Measurements from ENCODE around the gene TIMP4. TPM values are rescaled to one million over a fixed set of nuclear protein-coding genes. Genes with fewer than 3 reads are reported as not detected.

The TIMP4 gene
- polyA plus RNA-seq, 3 donors = 0.04 TPM; not detected in 2

- Histone ChIP-seq H3K4me2 (replicated peaks; ENCODE audit: extremely low read depth, low read length, poor library complexity, severe bottlenecking) (no peak overlapping the region), H3K27me3 (ENCODE audit: control insufficient read depth in 2 of 2, insufficient read depth in 2 of 2, low read length in 2 of 2) (peaks cover 7 to 12% of the 10 kb centered on the region in 2 donors), H3K79me2 (ENCODE audit: insufficient read depth, low read length) (no peaks in the 10 kb centered on the region), H3K9ac (ENCODE audit: insufficient read depth, low read length, poor library complexity, severe bottlenecking) (no peak overlapping the region), H3K36me3 (replicated peaks in 1 of 2; ENCODE audit: control insufficient read depth in 1 of 2, insufficient read depth in 2 of 2, low read length in 2 of 2) (no peaks in the 10 kb centered on the region), H3K4me1 (ENCODE audit: control insufficient read depth in 1 of 2, insufficient read depth in 2 of 2, low read length in 2 of 2) (peaks cover under 1 to 3% of the 10 kb centered on the region in 2 donors), H4K20me1 (ENCODE audit: insufficient read depth, low read length) (no peaks in the 10 kb centered on the region), H2AFZ (ENCODE audit: insufficient read depth, low read depth, low read length, poor library complexity, severe bottlenecking) (no peak overlapping the region), H3K9me3 (replicated peaks in 1 of 2; ENCODE audit: control insufficient read depth in 1 of 2, insufficient read depth in 1 of 2, low read length in 2 of 2) (no peaks in the 10 kb centered on the region), H3K4me3 (replicated peaks in 1 of 3; ENCODE audit: low read depth in 2 of 3, low read length in 3 of 3) (no peak overlapping the region), H3K27ac (ENCODE audit: low read depth in 1 of 2, low read length in 2 of 2) (no peak overlapping the region)
- intact Hi-C loops (cut with micrococcal nuclease) = loop anchor here (2.0 to 10.0 kb wide), 4 partner anchors 41 to 588 kb away; no protein-coding TSS in a partner anchor
- H3K9me3 Mint-ChIP-seq = no peaks in the 10 kb centered on the region
- peaks cover 10% of the 10 kb centered on the region for H3K4me1 Mint-ChIP-seq
- no peak for DNase-seq
- no peak overlapping the region for H3K27ac Mint-ChIP-seq
- peaks cover 9 to 12% (median 11%) of the 10 kb centered on the region in 3 donors for H3K27me3 Mint-ChIP-seq (ENCODE audit: low read depth in 3 of 3)
- H3K36me3 Mint-ChIP-seq = no peaks in the 10 kb centered on the region
- WGBS (ENCODE audit: insufficient coverage) = 100% methylated on average over 1 of the region's 3 CpGs
- no peak overlapping the region for H3K4me3 Mint-ChIP-seq
- TF ChIP-seq CTCF (IDR thresholded peaks at IDR 0.05) = no peak
Measured at GRCh38 chr3:12136371-12136770, 22.3 kb downstream of the TIMP4 start.

GRCh38 chr3:12135029-12135657 lies 23.6 kb downstream of the TIMP4 start:
- H3K4me1 ChIP-seq (ENCODE audit: control insufficient read depth in 1 of 2, insufficient read depth in 2 of 2, low read length in 2 of 2) = no peaks in the 10 kb centered on the region
- H3K27me3 Mint-ChIP-seq (ENCODE audit: low read depth in 3 of 3) = peaks cover 9 to 16% (median 14%) of the 10 kb centered on the region in 3 donors
- no peaks in the 10 kb centered on the region for H3K9me3 ChIP-seq (replicated peaks in 1 of 2; ENCODE audit: control insufficient read depth in 1 of 2, insufficient read depth in 1 of 2, low read length in 2 of 2)
- intact Hi-C loops (cut with micrococcal nuclease) = loop anchor here (2.0 to 10.0 kb wide), 4 partner anchors 42 to 590 kb away; no protein-coding TSS in a partner anchor
- H4K20me1 ChIP-seq (ENCODE audit: insufficient read depth, low read length) = no peaks in the 10 kb centered on the region
- peaks cover 4% of the 10 kb centered on the region for H3K4me1 Mint-ChIP-seq
- H3K36me3 ChIP-seq (replicated peaks in 1 of 2; ENCODE audit: control insufficient read depth in 1 of 2, insufficient read depth in 2 of 2, low read length in 2 of 2) = no peaks in the 10 kb centered on the region
- TF ChIP-seq CTCF (IDR thresholded peaks at IDR 0.05) = peak; percentile 93
- H3K79me2 ChIP-seq (ENCODE audit: insufficient read depth, low read length) = no peaks in the 10 kb centered on the region
- WGBS (ENCODE audit: insufficient coverage) = no CpG with 5 or more reads among the region's 3 CpGs
- H3K4me3 Mint-ChIP-seq = no peak overlapping the region
- no peak overlapping the region for H3K27ac ChIP-seq (ENCODE audit: low read depth in 1 of 2, low read length in 2 of 2)
- no peak overlapping the region for H3K9ac ChIP-seq (ENCODE audit: insufficient read depth, low read length, poor library complexity, severe bottlenecking)
- peaks cover 7 to 12% of the 10 kb centered on the region in 2 donors for H3K27me3 ChIP-seq (ENCODE audit: control insufficient read depth in 2 of 2, insufficient read depth in 2 of 2, low read length in 2 of 2)
- H3K9me3 Mint-ChIP-seq = no peaks in the 10 kb centered on the region
- no peak overlapping the region for H3K4me3 ChIP-seq (replicated peaks in 1 of 3; ENCODE audit: low read depth in 2 of 3, low read length in 3 of 3)
- no peak overlapping the region for H3K4me2 ChIP-seq (replicated peaks; ENCODE audit: extremely low read depth, low read length, poor library complexity, severe bottlenecking)
- no peak overlapping the region for H3K27ac Mint-ChIP-seq
- no peaks in the 10 kb centered on the region for H3K36me3 Mint-ChIP-seq
- peak; percentile 57 to 71 (median 69) for DNase-seq
- no peak overlapping the region for H2AFZ ChIP-seq (ENCODE audit: insufficient read depth, low read depth, low read length, poor library complexity, severe bottlenecking)
